Peyer's patch (tissue), 4 donors: ENCODE measurements around the gene TXLNB.

Experiments
- POLR2A ChIP-seq, 2 donors: fragments of 450-650 bp; IDR thresholded peaks; one replicate each; pipeline ENCODE4 v1.5.1; 2017; ENCODE audit warnings: antibody characterized with exemption in 2 of 2, mild to moderate bottlenecking in 2 of 2, moderate library complexity in 2 of 2
- TF ChIP-seq, protein P1 (sequence below), 6 experiments: fragments of 450-650 bp in 4 of 6; fragments of 200-600 bp in 2 of 6; sonication (generic) in 1 of 6; IDR thresholded peaks; one replicate each; pipeline ENCODE4 v1.5.1; 2017 to 2019; ENCODE audit warnings: antibody characterized with exemption in 6 of 6, mild to moderate bottlenecking in 3 of 6, moderate library complexity in 1 of 6

DNA sequence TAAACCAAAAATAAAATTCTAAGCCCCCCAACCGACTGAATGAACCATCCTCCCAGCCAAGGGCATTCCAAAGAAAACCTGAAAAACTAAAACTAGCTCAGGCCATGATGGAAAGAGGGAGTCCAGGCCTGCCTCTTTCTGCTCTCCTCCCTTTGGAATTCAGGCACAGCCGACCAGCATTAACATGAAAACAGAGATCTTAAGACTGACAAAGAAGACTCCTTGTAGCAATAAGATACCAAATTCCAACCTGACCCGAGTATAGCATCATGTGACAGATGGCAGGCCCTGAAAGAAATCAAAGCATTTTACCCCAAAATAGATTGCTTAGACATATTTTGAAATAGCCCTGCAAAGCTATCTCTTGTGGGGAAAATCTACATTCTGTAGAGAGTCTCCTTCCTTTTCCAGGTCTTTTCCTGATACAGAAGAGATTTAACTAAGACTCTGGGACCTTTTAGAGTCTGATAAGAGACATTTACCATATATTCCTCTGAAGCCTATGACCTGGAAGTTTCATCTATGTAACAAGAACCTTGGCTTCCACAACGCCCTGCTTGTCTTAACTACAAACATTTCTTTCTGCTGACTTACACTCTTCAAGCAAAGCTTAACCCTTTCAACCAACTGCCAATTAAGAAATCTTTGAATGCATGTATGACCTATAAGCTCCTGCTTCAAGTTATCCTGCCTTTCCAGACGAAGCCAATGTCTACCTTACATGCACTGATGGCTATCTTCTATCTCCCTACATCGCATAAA is 22.2 kb upstream of the TXLNB start:
- TF ChIP-seq, protein P1, sequence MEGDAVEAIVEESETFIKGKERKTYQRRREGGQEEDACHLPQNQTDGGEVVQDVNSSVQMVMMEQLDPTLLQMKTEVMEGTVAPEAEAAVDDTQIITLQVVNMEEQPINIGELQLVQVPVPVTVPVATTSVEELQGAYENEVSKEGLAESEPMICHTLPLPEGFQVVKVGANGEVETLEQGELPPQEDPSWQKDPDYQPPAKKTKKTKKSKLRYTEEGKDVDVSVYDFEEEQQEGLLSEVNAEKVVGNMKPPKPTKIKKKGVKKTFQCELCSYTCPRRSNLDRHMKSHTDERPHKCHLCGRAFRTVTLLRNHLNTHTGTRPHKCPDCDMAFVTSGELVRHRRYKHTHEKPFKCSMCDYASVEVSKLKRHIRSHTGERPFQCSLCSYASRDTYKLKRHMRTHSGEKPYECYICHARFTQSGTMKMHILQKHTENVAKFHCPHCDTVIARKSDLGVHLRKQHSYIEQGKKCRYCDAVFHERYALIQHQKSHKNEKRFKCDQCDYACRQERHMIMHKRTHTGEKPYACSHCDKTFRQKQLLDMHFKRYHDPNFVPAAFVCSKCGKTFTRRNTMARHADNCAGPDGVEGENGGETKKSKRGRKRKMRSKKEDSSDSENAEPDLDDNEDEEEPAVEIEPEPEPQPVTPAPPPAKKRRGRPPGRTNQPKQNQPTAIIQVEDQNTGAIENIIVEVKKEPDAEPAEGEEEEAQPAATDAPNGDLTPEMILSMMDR (IDR thresholded peaks at IDR 0.05) = no peak
- TF ChIP-seq POLR2A (IDR thresholded peaks at IDR 0.05) = no peak
